Neural cell (in vitro differentiated cells): ENCODE data around the gene MTREX. TPM values are rescaled to one million over a fixed set of nuclear protein-coding genes. Genes with fewer than 3 reads are reported as not detected.

ENCODE experiments used
- H2AFZ ChIP-seq: fragments of 200-600, 300-800 bp; sonication (generic), shearing (Covaris generic); 2 replicates; pipeline ENCODE4 v1.6.0; 2014; ENCODE audit warnings: low read depth, mild to moderate bottlenecking, antibody characterized with exemption, low read length, moderate library complexity
- H3F3A ChIP-seq: fragments of 200-600 bp; shearing (Covaris generic); 2 replicates; pipeline ENCODE4 v1.6.1; 2016; ENCODE audit warnings: mild to moderate bottlenecking, moderate library complexity, mixed read lengths, antibody characterized with exemption, low read length; ENCODE audit not compliant: insufficient read depth, poor library complexity, severe bottlenecking
- H3K27ac ChIP-seq: fragments of 200-600, 300-800 bp; sonication (generic), shearing (Covaris generic); 2 replicates; pipeline ENCODE4 v1.5.1; 2014; ENCODE audit warnings: mild to moderate bottlenecking, low read length, moderate library complexity
- H3K27me3 ChIP-seq: fragments of 300-800, 200-600 bp; sonication (generic), shearing (Covaris generic); 2 replicates; pipeline ENCODE4 v1.6.0; 2014; ENCODE audit warnings: mild to moderate bottlenecking, low read depth, low read length, moderate library complexity; ENCODE audit not compliant: insufficient read depth
- H3K36me3 ChIP-seq: fragments of 300-800, 200-600 bp; sonication (generic), shearing (Covaris generic); 2 replicates; pipeline ENCODE4 v1.5.1; 2014; ENCODE audit warnings: mild to moderate bottlenecking, antibody characterized with exemption, low read length, moderate library complexity; ENCODE audit not compliant: insufficient read depth
- H3K4me2 ChIP-seq: fragments of 300-800, 200-600 bp; sonication (generic), shearing (Covaris generic); 2 replicates; pipeline ENCODE4 v1.6.0; 2014; ENCODE audit warnings: mild to moderate bottlenecking, low read length
- H3K4me3 ChIP-seq: fragments of 300-800, 200-600 bp; sonication (generic), shearing (Covaris generic); 2 replicates; pipeline ENCODE4 v1.5.1; 2014; ENCODE audit warnings: mild to moderate bottlenecking, low read length, moderate library complexity
- H3K79me2 ChIP-seq: fragments of 200-600 bp; shearing (Covaris generic); replicated peaks from 2 replicates; pipeline ENCODE4 v1.6.0; 2014; ENCODE audit warnings: mild to moderate bottlenecking, low read length, moderate library complexity; ENCODE audit not compliant: insufficient read depth
- H3K9ac ChIP-seq: fragments of 300-800, 200-600 bp; sonication (generic), shearing (Covaris generic); 2 replicates; pipeline ENCODE4 v1.6.1; 2016; ENCODE audit warnings: mild to moderate bottlenecking, low read length, mixed read lengths
- H3K9me2 ChIP-seq: fragments of 200-600 bp; shearing (Covaris generic); 2 replicates; pipeline ENCODE4 v1.6.1; 2016; ENCODE audit warnings: mild to moderate bottlenecking, low read length, mixed read lengths; ENCODE audit not compliant: insufficient read depth
- H3K9me3 ChIP-seq: fragments of 200-600, 300-800 bp; sonication (generic), shearing (Covaris generic); 2 replicates; pipeline ENCODE4 v1.6.1; 2016; ENCODE audit warnings: mild to moderate bottlenecking, mixed run types, low read length, moderate library complexity, mixed read lengths
- H4K20me1 ChIP-seq: fragments of 200-600 bp; shearing (Covaris generic); 2 replicates; pipeline ENCODE4 v1.6.1; 2016; ENCODE audit warnings: mild to moderate bottlenecking, mixed run types; ENCODE audit not compliant: insufficient read depth
- CTCF ChIP-seq: fragments of 450-650 bp; IDR thresholded peaks from 2 replicates; pipeline ENCODE4 v1.5.1; 2014; ENCODE audit warnings: antibody characterized with exemption, mild to moderate bottlenecking, moderate library complexity; ENCODE audit not compliant: poor library complexity, severe bottlenecking
- EP300 ChIP-seq: fragments of 450-650 bp; conservative IDR thresholded peaks from 2 replicates; pipeline ENCODE4 v1.6.1; 2014; ENCODE audit warnings: antibody characterized with exemption, mild to moderate bottlenecking, moderate library complexity; ENCODE audit not compliant: poor library complexity, severe bottlenecking
- EZH2 ChIP-seq: fragments of 200-600, 300-800 bp; shearing (Covaris generic), sonication (generic); IDR thresholded peaks from 2 replicates; pipeline ENCODE4 v1.6.1; 2014; ENCODE audit warnings: antibody characterized with exemption, low read length, borderline replicate concordance, mild to moderate bottlenecking; ENCODE audit not compliant: insufficient read depth, poor library complexity, severe bottlenecking
- MXI1 ChIP-seq: fragments of 450-650 bp; conservative IDR thresholded peaks from 2 replicates; pipeline ENCODE4 v1.6.1; 2014; ENCODE audit warnings: antibody characterized with exemption, mild to moderate bottlenecking; ENCODE audit not compliant: poor library complexity, severe bottlenecking
- POLR2AphosphoS5 ChIP-seq: IDR thresholded peaks from 2 replicates; pipeline ENCODE4 v1.6.1; 2012
- RAD21 ChIP-seq: fragments of 450-650 bp; conservative IDR thresholded peaks from 2 replicates; pipeline ENCODE4 v1.6.1; 2014; ENCODE audit warnings: antibody characterized with exemption, mild to moderate bottlenecking, moderate library complexity
- SMC3 ChIP-seq: fragments of 450-650 bp; conservative IDR thresholded peaks from 2 replicates; pipeline ENCODE4 v1.6.1; 2014; ENCODE audit warnings: antibody characterized with exemption, mild to moderate bottlenecking, moderate library complexity; ENCODE audit not compliant: poor library complexity
- TAF1 ChIP-seq: IDR thresholded peaks from 2 replicates; pipeline ENCODE4 v1.6.1; 2012; ENCODE audit warnings: low read depth
- polyA plus RNA-seq: library from polyadenylated mRNA; depleted of rRNA; stranded (reverse); fragments of >200 nt; gene quantifications from 2 replicates; pipeline ENCODE4 v1.2.3, GENCODE V29; 2014
- TF ChIP-seq, protein P1 (sequence below): IDR thresholded peaks from 2 replicates; pipeline ENCODE4 v1.6.1; 2012; ENCODE audit warnings: borderline replicate concordance

MTREX gene
- polyA plus RNA-seq, 1 donor from 2014 or later = 77.6 TPM

GRCh38 chr5:55319491-55319890 is 11.7 kb downstream of the MTREX start (continued):
- TF ChIP-seq, protein P1, sequence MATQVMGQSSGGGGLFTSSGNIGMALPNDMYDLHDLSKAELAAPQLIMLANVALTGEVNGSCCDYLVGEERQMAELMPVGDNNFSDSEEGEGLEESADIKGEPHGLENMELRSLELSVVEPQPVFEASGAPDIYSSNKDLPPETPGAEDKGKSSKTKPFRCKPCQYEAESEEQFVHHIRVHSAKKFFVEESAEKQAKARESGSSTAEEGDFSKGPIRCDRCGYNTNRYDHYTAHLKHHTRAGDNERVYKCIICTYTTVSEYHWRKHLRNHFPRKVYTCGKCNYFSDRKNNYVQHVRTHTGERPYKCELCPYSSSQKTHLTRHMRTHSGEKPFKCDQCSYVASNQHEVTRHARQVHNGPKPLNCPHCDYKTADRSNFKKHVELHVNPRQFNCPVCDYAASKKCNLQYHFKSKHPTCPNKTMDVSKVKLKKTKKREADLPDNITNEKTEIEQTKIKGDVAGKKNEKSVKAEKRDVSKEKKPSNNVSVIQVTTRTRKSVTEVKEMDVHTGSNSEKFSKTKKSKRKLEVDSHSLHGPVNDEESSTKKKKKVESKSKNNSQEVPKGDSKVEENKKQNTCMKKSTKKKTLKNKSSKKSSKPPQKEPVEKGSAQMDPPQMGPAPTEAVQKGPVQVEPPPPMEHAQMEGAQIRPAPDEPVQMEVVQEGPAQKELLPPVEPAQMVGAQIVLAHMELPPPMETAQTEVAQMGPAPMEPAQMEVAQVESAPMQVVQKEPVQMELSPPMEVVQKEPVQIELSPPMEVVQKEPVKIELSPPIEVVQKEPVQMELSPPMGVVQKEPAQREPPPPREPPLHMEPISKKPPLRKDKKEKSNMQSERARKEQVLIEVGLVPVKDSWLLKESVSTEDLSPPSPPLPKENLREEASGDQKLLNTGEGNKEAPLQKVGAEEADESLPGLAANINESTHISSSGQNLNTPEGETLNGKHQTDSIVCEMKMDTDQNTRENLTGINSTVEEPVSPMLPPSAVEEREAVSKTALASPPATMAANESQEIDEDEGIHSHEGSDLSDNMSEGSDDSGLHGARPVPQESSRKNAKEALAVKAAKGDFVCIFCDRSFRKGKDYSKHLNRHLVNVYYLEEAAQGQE = no peak

DNA sequence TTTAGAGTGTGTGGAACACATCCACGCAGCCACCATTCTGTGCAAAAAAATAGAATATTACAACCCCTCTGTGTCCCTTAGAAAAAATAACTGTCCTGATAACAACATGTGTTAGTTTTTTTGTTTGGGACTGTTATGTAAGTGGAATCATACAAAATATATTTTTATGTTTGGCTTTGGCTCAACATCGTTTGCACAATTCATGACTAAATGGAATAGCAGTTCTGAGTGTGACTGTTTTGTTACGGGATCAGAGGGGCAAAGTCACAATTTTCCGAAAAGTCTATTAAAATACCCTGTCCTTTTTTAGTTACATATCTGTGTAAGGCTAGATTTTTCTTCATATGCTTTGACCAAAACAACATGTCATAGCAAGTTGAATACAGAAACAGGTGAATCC is 12.8 kb downstream of the MTREX start:
- no peak overlapping the region for H3K27ac ChIP-seq
- TF ChIP-seq POLR2AphosphoS5 = no peak
- no peaks in the 10 kb centered on the region for H4K20me1 ChIP-seq
- H3K36me3 ChIP-seq = no peaks in the 10 kb centered on the region
- no peaks in the 10 kb centered on the region for H3K27me3 ChIP-seq
- no peak overlapping the region for H3K4me3 ChIP-seq
- no peaks in the 10 kb centered on the region for H3K9me2 ChIP-seq
- no peak overlapping the region for H2AFZ ChIP-seq
- peaks cover 5% of the 10 kb centered on the region for H3F3A ChIP-seq
- H3K9me3 ChIP-seq = no peaks in the 10 kb centered on the region
- H3K4me2 ChIP-seq = no peak overlapping the region
- peaks cover 32% of the 10 kb centered on the region for H3K79me2 ChIP-seq
- H3K9ac ChIP-seq = no peak overlapping the region

- Histone ChIP-seq H3K27me3 (no peaks in the 10 kb centered on the region), H3F3A (peaks cover 3% of the 10 kb centered on the region), H3K9me3 (no peaks in the 10 kb centered on the region), H3K27ac (no peak overlapping the region), H2AFZ (no peak overlapping the region), H3K36me3 (no peaks in the 10 kb centered on the region), H4K20me1 (no peaks in the 10 kb centered on the region), H3K9ac (no peak overlapping the region), H3K9me2 (no peaks in the 10 kb centered on the region), H3K4me3 (no peak overlapping the region), H3K79me2 (peaks cover 20% of the 10 kb centered on the region), H3K4me2 (no peak overlapping the region)
- TF ChIP-seq, protein P1 = no peak
- TF ChIP-seq TAF1 (no peak), EZH2 (no peak), POLR2AphosphoS5 (no peak), EP300 (no peak), RAD21 (no peak), SMC3 (no peak), CTCF (no peak), MXI1 (no peak)
Observed at GRCh38 chr5:55324006-55324405, 16.2 kb downstream of the MTREX start.
